ENCODE measurements around the gene ADGRL3.

The ADGRL3 gene

GRCh38 chr4:61426229-61426628, 226.1 kb downstream of the ADGRL3 start:
- DNase-seq (ENCODE audit: low spot score): no peak
- no peak for TF ChIP-seq CTCF (IDR thresholded peaks at IDR 0.05; ENCODE audit: borderline replicate concordance, control extremely low read depth, extremely low read depth, insufficient read depth, missing control alignments)
- in situ Hi-C loops (cut with MboI; ENCODE audit: low sequenced_read_pairs, unreplicated experiment): no loop called here

GRCh38 chr4:61427099-61427817, 227.1 kb downstream of the ADGRL3 start:
- TF ChIP-seq CTCF (IDR thresholded peaks at IDR 0.05; ENCODE audit: borderline replicate concordance, control extremely low read depth, extremely low read depth, insufficient read depth, missing control alignments): no peak
- in situ Hi-C loops (cut with MboI; ENCODE audit: low sequenced_read_pairs, unreplicated experiment): no loop called here
- DNase-seq (ENCODE audit: low spot score): no peak

- TF ChIP-seq CTCF (IDR thresholded peaks at IDR 0.05; ENCODE audit: borderline replicate concordance, control extremely low read depth, extremely low read depth, insufficient read depth, missing control alignments): no peak
- in situ Hi-C loops (cut with MboI; ENCODE audit: low sequenced_read_pairs, unreplicated experiment): no loop called here
- DNase-seq (ENCODE audit: low spot score): no peak
These were observed 227.8 kb downstream of the ADGRL3 start for GRCh38 chr4:61427818-61428495.

- in situ Hi-C loops (cut with MboI; ENCODE audit: low sequenced_read_pairs, unreplicated experiment): no loop called here
- no peak for DNase-seq (ENCODE audit: low spot score)
- no peak for TF ChIP-seq CTCF (IDR thresholded peaks at IDR 0.05; ENCODE audit: borderline replicate concordance, control extremely low read depth, extremely low read depth, insufficient read depth, missing control alignments)
These were observed 228.8 kb downstream of the ADGRL3 start for GRCh38 chr4:61428950-61429349.

- no peak for TF ChIP-seq CTCF (IDR thresholded peaks at IDR 0.05; ENCODE audit: borderline replicate concordance, control extremely low read depth, extremely low read depth, insufficient read depth, missing control alignments)
- in situ Hi-C loops (cut with MboI; ENCODE audit: low sequenced_read_pairs, unreplicated experiment): no loop called here
- DNase-seq (ENCODE audit: low spot score): no peak
These were observed 231.0 kb downstream of the ADGRL3 start for GRCh38 chr4:61431131-61431530.

- TF ChIP-seq CTCF (IDR thresholded peaks at IDR 0.05; ENCODE audit: borderline replicate concordance, control extremely low read depth, extremely low read depth, insufficient read depth, missing control alignments): no peak
- in situ Hi-C loops (cut with MboI; ENCODE audit: low sequenced_read_pairs, unreplicated experiment): no loop called here
- DNase-seq (ENCODE audit: low spot score): no peak
These were observed 237.8 kb downstream of the ADGRL3 start for GRCh38 chr4:61437923-61438322.
